ENCODE data around the gene COPS7B. TPM values are rescaled to one million over a fixed set of nuclear protein-coding genes. Genes with fewer than 3 reads are reported as not detected.
A peak's percentile ranks its signal among the peaks of the same experiment; 100 is the strongest.

Gene COPS7B
- total RNA-seq, 3 donors from 2014 or later = 25.4 to 34.1 (median 29.4) TPM

DNA sequence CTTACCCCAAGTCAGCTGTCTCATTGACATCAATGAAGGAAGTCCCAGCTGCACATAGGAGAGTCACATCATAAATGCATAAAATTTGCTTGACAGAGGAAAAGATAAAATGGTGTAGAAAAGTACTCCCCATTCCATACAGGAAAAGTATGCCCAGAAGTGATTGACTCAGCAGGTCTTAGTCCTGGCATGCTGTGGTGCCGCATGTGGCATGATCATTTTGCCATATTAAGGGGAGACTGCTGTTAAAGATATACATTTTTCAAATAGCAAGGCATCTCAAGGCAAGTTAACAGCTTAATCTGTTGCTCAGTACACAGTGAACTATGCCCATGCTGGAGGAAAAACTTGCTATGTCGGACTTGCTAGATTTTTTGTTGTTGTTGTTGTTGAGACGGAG, 8.1 kb downstream of the COPS7B start:
- no peak overlapping the region for H3K4me3 ChIP-seq
- no peaks in the 10 kb centered on the region for H3K4me1 ChIP-seq (ENCODE audit: low read depth)
- DNase-seq (no peak), ATAC-seq (no peak)
- TF ChIP-seq, protein P1, sequence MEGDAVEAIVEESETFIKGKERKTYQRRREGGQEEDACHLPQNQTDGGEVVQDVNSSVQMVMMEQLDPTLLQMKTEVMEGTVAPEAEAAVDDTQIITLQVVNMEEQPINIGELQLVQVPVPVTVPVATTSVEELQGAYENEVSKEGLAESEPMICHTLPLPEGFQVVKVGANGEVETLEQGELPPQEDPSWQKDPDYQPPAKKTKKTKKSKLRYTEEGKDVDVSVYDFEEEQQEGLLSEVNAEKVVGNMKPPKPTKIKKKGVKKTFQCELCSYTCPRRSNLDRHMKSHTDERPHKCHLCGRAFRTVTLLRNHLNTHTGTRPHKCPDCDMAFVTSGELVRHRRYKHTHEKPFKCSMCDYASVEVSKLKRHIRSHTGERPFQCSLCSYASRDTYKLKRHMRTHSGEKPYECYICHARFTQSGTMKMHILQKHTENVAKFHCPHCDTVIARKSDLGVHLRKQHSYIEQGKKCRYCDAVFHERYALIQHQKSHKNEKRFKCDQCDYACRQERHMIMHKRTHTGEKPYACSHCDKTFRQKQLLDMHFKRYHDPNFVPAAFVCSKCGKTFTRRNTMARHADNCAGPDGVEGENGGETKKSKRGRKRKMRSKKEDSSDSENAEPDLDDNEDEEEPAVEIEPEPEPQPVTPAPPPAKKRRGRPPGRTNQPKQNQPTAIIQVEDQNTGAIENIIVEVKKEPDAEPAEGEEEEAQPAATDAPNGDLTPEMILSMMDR (IDR thresholded peaks at IDR 0.05) = no peak
- peaks cover 6% of the 10 kb centered on the region for H3K36me3 ChIP-seq (ENCODE audit: low read depth)
- no peaks in the 10 kb centered on the region for H3K9me3 ChIP-seq
- intact Hi-C loops (cut with DNase I, micrococcal nuclease) = no loop called here

DNA sequence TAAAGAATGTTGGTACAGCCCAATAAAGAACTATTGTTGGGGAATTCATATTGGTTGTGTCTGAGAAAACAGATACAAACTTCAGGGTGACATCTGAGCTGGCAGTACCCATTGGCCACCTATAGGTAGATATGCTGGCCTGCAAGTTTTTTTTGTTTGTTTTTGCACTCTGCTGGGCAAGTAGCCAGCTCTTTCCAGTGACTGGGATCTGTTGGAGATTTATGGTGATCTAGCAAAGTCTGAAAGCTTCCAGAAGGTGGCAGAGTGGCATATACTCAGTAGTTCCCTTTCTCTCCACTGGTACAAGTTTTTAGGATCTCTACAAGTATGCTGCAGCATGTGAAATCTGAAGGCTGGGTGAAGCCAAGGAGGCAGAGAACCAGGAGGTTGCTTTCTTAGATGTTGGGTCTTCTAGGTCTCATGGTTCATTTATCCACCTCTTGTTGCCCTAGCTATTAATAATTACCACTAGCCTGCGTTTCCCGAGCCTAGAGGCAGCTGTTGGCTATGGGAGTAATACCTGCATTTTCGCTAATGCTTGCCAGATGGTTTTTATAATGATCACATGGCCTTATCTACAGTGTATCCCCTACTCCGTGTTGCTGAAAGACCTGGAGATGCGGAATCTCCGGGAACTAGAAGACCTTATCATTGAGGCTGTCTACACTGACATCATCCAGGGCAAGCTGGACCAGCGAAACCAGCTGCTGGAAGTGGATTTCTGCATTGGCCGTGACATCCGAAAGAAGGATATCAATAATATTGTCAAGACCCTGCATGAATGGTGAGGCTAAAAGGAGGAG, 9.5 kb downstream of the COPS7B start:
- Histone ChIP-seq H3K4me1 (ENCODE audit: low read depth) (peaks cover 4% of the 10 kb centered on the region), H3K4me3 (no peak overlapping the region), H3K36me3 (ENCODE audit: low read depth) (peaks cover 6% of the 10 kb centered on the region), H3K9me3 (no peaks in the 10 kb centered on the region)
- TF ChIP-seq, protein P1 (IDR thresholded peaks at IDR 0.05) = peak; percentile 25
- intact Hi-C loops (cut with DNase I, micrococcal nuclease) = no loop called here
- ATAC-seq (peak; percentile 96), DNase-seq (peak in 2 of 3 donors; percentile 46 to 94)

DNA sequence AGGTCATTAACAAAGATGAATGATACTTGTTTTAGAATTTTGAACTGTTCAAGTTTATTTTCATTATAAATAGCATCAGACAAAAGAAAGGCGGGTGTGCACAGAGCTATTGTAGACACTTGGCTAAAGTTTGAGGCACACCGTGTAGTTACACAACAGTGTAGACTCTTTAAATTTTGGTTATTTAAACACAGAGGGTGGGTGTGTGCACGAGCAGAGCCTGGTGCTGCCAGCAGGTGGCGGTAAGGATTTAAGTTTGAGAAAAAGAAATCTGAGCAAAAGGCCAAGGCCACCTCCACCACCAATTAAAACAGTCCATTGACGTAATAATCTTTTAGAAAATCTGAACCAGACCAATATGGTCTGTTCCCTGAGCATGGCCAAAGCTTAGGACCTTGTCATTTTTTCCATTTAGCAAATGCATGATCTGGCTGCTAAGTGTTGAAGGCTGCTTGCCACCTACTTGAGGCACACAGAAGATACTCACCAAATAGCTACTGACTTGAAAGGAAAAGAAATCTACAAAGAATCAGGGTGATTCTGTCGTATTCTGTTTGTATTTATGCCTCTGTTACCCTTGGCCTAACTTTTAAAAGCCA, 14.3 kb downstream of the COPS7B start:
- no peak overlapping the region for H3K4me3 ChIP-seq
- ATAC-seq (peak; percentile 60), DNase-seq (peak in 2 of 3 donors; percentile 59 to 70)
- intact Hi-C loops (cut with DNase I, micrococcal nuclease) = no loop called here
- TF ChIP-seq, protein P1 (IDR thresholded peaks at IDR 0.05) = peak; percentile 51
- H3K36me3 ChIP-seq (ENCODE audit: low read depth) = peaks cover 6% of the 10 kb centered on the region
- no peaks in the 10 kb centered on the region for H3K9me3 ChIP-seq
- H3K4me1 ChIP-seq (ENCODE audit: low read depth) = peaks cover 4% of the 10 kb centered on the region

DNA sequence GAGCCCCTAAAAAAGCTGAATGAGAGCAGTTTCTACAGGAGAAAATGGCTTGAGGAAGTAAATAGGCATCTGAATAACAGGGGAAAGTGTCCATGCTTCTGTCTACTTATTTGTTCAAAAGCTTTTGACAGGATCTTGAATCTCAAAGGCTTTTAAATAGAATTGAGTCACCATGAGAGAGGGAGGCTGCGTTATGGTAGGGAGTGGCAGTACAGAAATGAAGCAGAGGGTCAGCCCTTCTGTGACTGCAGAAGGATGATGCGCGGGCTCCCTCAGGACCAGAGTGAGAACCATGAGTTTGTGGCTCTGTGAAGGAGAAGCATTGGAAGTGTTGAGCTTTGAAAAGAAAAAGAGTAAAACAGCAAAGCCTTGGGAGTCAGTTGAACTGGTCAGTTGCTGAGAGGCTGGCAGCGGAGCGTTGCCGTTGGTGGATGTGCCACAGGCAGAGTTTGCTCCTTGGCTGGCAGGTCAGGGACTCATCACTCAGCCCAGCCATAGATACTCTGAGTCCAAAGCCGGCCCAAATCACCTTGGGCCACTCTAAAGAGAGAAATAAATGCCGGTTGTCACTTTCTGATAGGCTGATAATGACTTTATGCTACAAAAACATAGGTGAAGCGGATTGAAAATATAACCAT, 17.4 kb downstream of the COPS7B start:
- intact Hi-C loops (cut with DNase I, micrococcal nuclease) = no loop called here
- TF ChIP-seq, protein P1 (IDR thresholded peaks at IDR 0.05) = no peak
- H3K4me1 ChIP-seq (ENCODE audit: low read depth) = peaks cover 4% of the 10 kb centered on the region
- ATAC-seq (no peak), DNase-seq (no peak)
- H3K4me3 ChIP-seq = no peak overlapping the region
- H3K9me3 ChIP-seq = no peaks in the 10 kb centered on the region
- H3K36me3 ChIP-seq (ENCODE audit: low read depth) = no peaks in the 10 kb centered on the region

DNA sequence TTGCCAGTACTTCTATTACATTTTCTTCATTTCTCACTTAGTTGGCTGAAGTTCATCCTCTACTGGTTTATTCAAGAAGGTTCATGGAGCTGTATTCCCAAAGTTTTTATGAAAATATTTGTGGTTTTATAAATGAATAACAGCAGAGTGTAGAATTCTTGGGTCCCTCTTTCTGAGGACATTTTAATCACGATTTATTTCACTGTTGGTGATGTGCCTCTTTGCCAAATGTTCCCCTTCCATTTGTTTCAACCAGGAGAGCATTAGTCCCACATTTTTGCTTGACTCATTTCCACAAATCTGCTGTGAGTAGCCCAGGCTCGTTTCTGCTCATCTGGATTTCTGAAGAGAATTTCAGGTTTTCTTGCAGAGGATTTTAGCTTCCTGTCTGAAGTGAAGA, 20.8 kb downstream of the COPS7B start:
- H3K36me3 ChIP-seq (ENCODE audit: low read depth) = peaks cover 5% of the 10 kb centered on the region

More for the DNA sequence above, 20.8 kb downstream of the COPS7B start:
- ATAC-seq (no peak), DNase-seq (no peak)
- Histone ChIP-seq H3K4me1 (ENCODE audit: low read depth) (no peaks in the 10 kb centered on the region), H3K4me3 (no peak overlapping the region), H3K9me3 (no peaks in the 10 kb centered on the region)
- intact Hi-C loops (cut with DNase I, micrococcal nuclease) = no loop called here
- TF ChIP-seq, protein P1 (IDR thresholded peaks at IDR 0.05) = no peak
